H1 (cell line): ENCODE data around the gene KRTAP21-3. TPM values are rescaled to one million over a fixed set of nuclear protein-coding genes. Genes with fewer than 3 reads are reported as not detected.

Experiments
- CTCF ChIA-PET: fragments of 300-600 bp; sonication (Branson Sonifier 250); formaldehyde crosslinking; loops from one replicate; lab custom pipeline; 2021; ENCODE audit not compliant: partially characterized antibody; lab: Charles Lee
- POLR2A ChIA-PET: fragments of 300-600 bp; sonication (Branson Sonifier 250); formaldehyde crosslinking; loops from one replicate; lab custom pipeline; 2021; ENCODE audit warnings: inconsistent platforms; ENCODE audit not compliant: partially characterized antibody; lab: Charles Lee
- DNase-seq, 2 experiments: peaks; one replicate each; pipeline versions ENCODE4 v3.0.0 to v3.0.0-alpha.2; 2010 to 2022; ENCODE audit warnings: low spot score in 2 of 2, low read depth in 1 of 2, mixed read lengths in 1 of 2
- FAIRE-seq: peaks from 2 replicates; lab custom pipeline; 2011; peaks lifted over from hg19 to GRCh38; lab: Jason Lieb, UNC
- H2AFZ ChIP-seq: 2 replicates; pipeline ENCODE4 v1.8.1; 2012; ENCODE audit warnings: low read length, inconsistent platforms
- H2AK5ac ChIP-seq: 2 replicates; pipeline ENCODE4 v1.6.1; 2013; ENCODE audit warnings: low read depth, low read length
- H2BK120ac ChIP-seq: replicated peaks from 2 replicates; pipeline ENCODE3; 2013; ENCODE audit warnings: low read depth, low read length, inconsistent platforms
- H2BK12ac ChIP-seq: 2 replicates; pipeline ENCODE4 v1.6.1; 2013; ENCODE audit warnings: low read depth, low read length
- H2BK15ac ChIP-seq: 2 replicates; pipeline ENCODE4 v1.6.1; 2013; ENCODE audit warnings: low read length
- H2BK20ac ChIP-seq: 2 replicates; pipeline ENCODE4 v1.6.1; 2013; ENCODE audit warnings: low read length
- H2BK5ac ChIP-seq: 2 replicates; pipeline ENCODE4 v1.6.1; 2013; ENCODE audit warnings: low read depth, low read length
- H3K14ac ChIP-seq: 2 replicates; pipeline ENCODE4 v1.6.1; 2013; ENCODE audit warnings: inconsistent platforms; ENCODE audit not compliant: insufficient read length
- H3K18ac ChIP-seq: 2 replicates; pipeline ENCODE4 v1.6.1; 2013; ENCODE audit warnings: low read length; ENCODE audit errors: extremely low read depth
- H3K23ac ChIP-seq: 2 replicates; pipeline ENCODE4 v1.6.1; 2013; ENCODE audit warnings: inconsistent platforms; ENCODE audit not compliant: insufficient read length
- H3K23me2 ChIP-seq: 2 replicates; pipeline ENCODE4 v1.6.1; 2013; ENCODE audit warnings: low read depth, low read length
- H3K27ac ChIP-seq: 2 replicates; pipeline ENCODE4 v1.6.1; 2011; ENCODE audit warnings: low read depth, low read length, inconsistent platforms
- H3K27me3 ChIP-seq, 4 experiments: replicated peaks in 1 of 4; 1 replicate in 1 of 4; 2 replicates in 3 of 4; pipeline versions ENCODE4 v1.6.1 to v1.8.1; 2011 to 2013; ENCODE audit warnings: low read length in 3 of 4, mild to moderate bottlenecking in 3 of 4, inconsistent platforms in 2 of 4, mixed read lengths in 2 of 4, moderate library complexity in 1 of 4; ENCODE audit not compliant: control insufficient read depth in 3 of 4, insufficient read depth in 3 of 4; ENCODE audit errors: extremely low read depth in 1 of 4
- H3K36me3 ChIP-seq, 4 experiments: 2 replicates each; pipeline versions ENCODE4 v1.6.1 to v1.8.1; 2011 to 2013; ENCODE audit warnings: mild to moderate bottlenecking in 4 of 4, low read length in 3 of 4, moderate library complexity in 2 of 4, control low read depth in 1 of 4, inconsistent platforms in 1 of 4; ENCODE audit not compliant: insufficient read depth in 4 of 4, control insufficient read depth in 2 of 4
- H3K4ac ChIP-seq: replicated peaks from 2 replicates; pipeline ENCODE3; 2013; ENCODE audit warnings: low read length, low read depth, mixed read lengths, inconsistent platforms; ENCODE audit not compliant: insufficient read length
- H3K4me1 ChIP-seq, 4 experiments: replicated peaks in 1 of 4; 1 replicate in 1 of 4; 2 replicates in 3 of 4; pipeline versions ENCODE4 v1.6.1 to v1.8.1; 2011 to 2013; ENCODE audit warnings: low read length in 3 of 4, inconsistent platforms in 2 of 4, mixed read lengths in 1 of 4; ENCODE audit not compliant: insufficient read depth in 4 of 4, control insufficient read depth in 3 of 4
- H3K4me2 ChIP-seq, 2 experiments: 2 replicates each; pipeline versions ENCODE4 v1.6.1 to v1.8.1; 2011 to 2013; ENCODE audit warnings: low read depth in 2 of 2, low read length in 2 of 2, control low read depth in 1 of 2, inconsistent platforms in 1 of 2, mild to moderate bottlenecking in 1 of 2; ENCODE audit not compliant: insufficient read depth in 1 of 2
- H3K4me3 ChIP-seq, 4 experiments: fragments of 200-600, 300-600 bp in 1 of 4; sonication (generic), shearing (Covaris generic), sonication (Bioruptor Twin) in 1 of 4; 2 replicates each; pipeline versions ENCODE4 v1.5.1 to v1.8.1; 2011 to 2016; ENCODE audit warnings: low read length in 4 of 4, low read depth in 3 of 4, control low read depth in 2 of 4, inconsistent platforms in 2 of 4, mild to moderate bottlenecking in 2 of 4, mixed read lengths in 1 of 4, moderate library complexity in 1 of 4; ENCODE audit not compliant: insufficient read depth in 2 of 4; ENCODE audit errors: extremely low read depth in 1 of 4
- H3K56ac ChIP-seq: replicated peaks from 2 replicates; pipeline ENCODE3; 2013; ENCODE audit warnings: low read depth, mild to moderate bottlenecking, mixed read lengths, low read length, inconsistent platforms; ENCODE audit not compliant: insufficient read length
- H3K79me1 ChIP-seq: 2 replicates; pipeline ENCODE4 v1.6.1; 2013; ENCODE audit warnings: low read depth, low read length, control low read depth
- H3K79me2 ChIP-seq, 2 experiments: 2 replicates each; pipeline versions ENCODE4 v1.6.1 to v1.8.1; 2012 to 2013; ENCODE audit warnings: low read length in 2 of 2, mild to moderate bottlenecking in 2 of 2, inconsistent platforms in 1 of 2; ENCODE audit not compliant: insufficient read depth in 2 of 2, control insufficient read depth in 1 of 2
- H3K9ac ChIP-seq, 4 experiments: replicated peaks in 1 of 4; 1 replicate in 1 of 4; 2 replicates in 3 of 4; pipeline versions ENCODE4 v1.6.1 to v1.8.1; 2011 to 2013; ENCODE audit warnings: low read depth in 3 of 4, low read length in 3 of 4, control low read depth in 2 of 4, mild to moderate bottlenecking in 2 of 4, moderate library complexity in 2 of 4, inconsistent platforms in 1 of 4; ENCODE audit errors: extremely low read depth in 1 of 4
- H3K9me3 ChIP-seq, 2 experiments: 2 replicates each; pipeline versions ENCODE4 v1.6.1 to v1.8.1; 2012 to 2013; ENCODE audit warnings: mild to moderate bottlenecking in 2 of 2, moderate library complexity in 2 of 2, control low read depth in 1 of 2, inconsistent platforms in 1 of 2, low read depth in 1 of 2, low read length in 1 of 2, mixed read lengths in 1 of 2; ENCODE audit not compliant: insufficient read depth in 2 of 2
- H4K20me1 ChIP-seq, 2 experiments: replicated peaks in 1 of 2; 2 replicates each; pipeline versions ENCODE3 to v1.8.1; 2011 to 2013; ENCODE audit warnings: inconsistent platforms in 2 of 2, low read length in 2 of 2, mild to moderate bottlenecking in 1 of 2; ENCODE audit not compliant: insufficient read depth in 2 of 2, control insufficient read depth in 1 of 2
- H4K5ac ChIP-seq: 2 replicates; pipeline ENCODE4 v1.6.1; 2013; ENCODE audit warnings: low read length, low read depth, mixed read lengths, inconsistent platforms; ENCODE audit not compliant: insufficient read length
- H4K8ac ChIP-seq: 2 replicates; pipeline ENCODE4 v1.8.0; 2013; ENCODE audit warnings: mild to moderate bottlenecking, moderate library complexity, low read length, inconsistent platforms; ENCODE audit not compliant: insufficient read depth; ENCODE audit errors: extremely low read depth
- H4K91ac ChIP-seq: replicated peaks from 2 replicates; pipeline ENCODE3; 2013; ENCODE audit warnings: low read length, mixed read lengths, inconsistent platforms; ENCODE audit not compliant: insufficient read length
- BCL11A ChIP-seq, 2 experiments: IDR thresholded peaks; one replicate each; pipeline ENCODE4 v1.6.1; 2011; ENCODE audit warnings: low read depth in 2 of 2, low read length in 2 of 2, mild to moderate bottlenecking in 2 of 2
- GABPA ChIP-seq: IDR thresholded peaks from 2 replicates; pipeline ENCODE4 v1.6.1; 2011; ENCODE audit warnings: mild to moderate bottlenecking, low read length, moderate library complexity, borderline replicate concordance; ENCODE audit not compliant: insufficient read depth
- POLR2A ChIP-seq, 2 experiments: IDR thresholded peaks; 1 replicate in 1 of 2; 2 replicates in 1 of 2; pipeline ENCODE4 v1.6.1; 2011; ENCODE audit warnings: low read depth in 2 of 2, low read length in 2 of 2, mild to moderate bottlenecking in 2 of 2; ENCODE audit errors: control extremely low read depth in 1 of 2
- SIN3A ChIP-seq, 2 experiments: IDR thresholded peaks in 1 of 2; conservative IDR thresholded peaks in 1 of 2; 2 replicates each; pipeline ENCODE4 v1.6.1; 2011 to 2012; ENCODE audit warnings: low read length in 2 of 2, improper control_type of control experiment in 1 of 2, low read depth in 1 of 2, mild to moderate bottlenecking in 1 of 2
- TAF7 ChIP-seq: optimal IDR thresholded peaks from 2 replicates; pipeline ENCODE3; 2011; ENCODE audit warnings: low read depth, mild to moderate bottlenecking, inconsistent platforms, low read length, moderate library complexity, borderline replicate concordance
- WGBS, 2 experiments: shearing (Covaris generic) in 1 of 2; methylation state at CpG; one replicate each; pipeline versions ENCODE4 v1.1.6 to v1.1.7; 2013 to 2015; ENCODE audit warnings: low lambda C conversion rate in 2 of 2, mixed read lengths in 2 of 2, inconsistent platforms in 1 of 2, low coverage in 1 of 2, missing lambda C conversion rate in 1 of 2; ENCODE audit not compliant: insufficient replicate concordance in 2 of 2, insufficient coverage in 1 of 2, insufficient read length in 1 of 2; ENCODE audit errors: extremely low coverage in 1 of 2, missing lambda C conversion rate in 1 of 2; 5-methylcytosine and 5-hydroxymethylcytosine counted together
- polyA plus RNA-seq, 7 experiments: library from polyadenylated mRNA; depleted of rRNA in 3 of 7; stranded (reverse) in 5 of 7; unstranded in 2 of 7; fragments of >200 nt in 5 of 7; fragments of 200-250 nt in 2 of 7; gene quantifications; 1 replicate in 5 of 7; 2 replicates in 1 of 7; 4 replicates in 1 of 7; pipeline versions ENCODE4 v1.2.1 to v1.2.3, GENCODE V29; 2011 to 2013; ENCODE audit warnings: missing spikeins in 2 of 7, mixed read lengths in 2 of 7
- total RNA-seq: library from RNA; stranded (reverse); fragmentation: NEBNext Ultra II Directional; extraction: Animal tissue kit (Norgen Biotek cat#: 25700); gene quantifications from 2 replicates; pipeline ENCODE4 v1.2.1, GENCODE V29; 2021

The KRTAP21-3 gene
- total and polyA plus RNA-seq, 2 of the 8 experiments (the other 6 are each of a cell fraction or from before 2014, with no cell fraction given): not detected

DNA sequence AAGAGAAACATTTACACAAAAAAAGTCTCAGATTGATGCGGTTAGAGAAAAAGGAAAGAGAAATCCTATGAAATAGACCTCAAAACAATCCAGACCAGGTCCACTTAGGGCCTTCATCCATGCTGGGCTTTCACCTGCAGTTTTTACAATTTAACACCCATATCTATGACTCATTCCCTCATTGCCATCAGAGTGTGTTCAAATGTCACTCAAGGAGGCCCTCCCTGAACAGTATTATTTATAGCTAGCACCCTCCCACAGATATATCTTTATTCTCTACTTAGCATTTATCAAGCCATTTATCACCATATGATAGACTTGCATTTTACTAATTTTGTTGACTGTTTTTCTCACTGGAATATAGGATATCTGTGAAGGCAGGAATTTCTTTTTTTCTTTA lies 824 bp upstream of the KRTAP21-3 start:
- ChIA-PET CTCF (interaction anchor here (0.8 to 1.9 kb wide), 2 partner anchors 13 to 256 kb away, joined by 3 to 4 read pairs; no protein-coding TSS in a partner anchor), POLR2A (no interaction called here)
- Histone ChIP-seq H3K79me2 (no peaks in the 10 kb centered on the region), H3K4ac (no peak overlapping the region), H2BK20ac (no peak overlapping the region), H2BK5ac (no peak overlapping the region), H3K18ac (no peak overlapping the region), H2AFZ (no peak overlapping the region), H4K8ac (no peak overlapping the region), H3K36me3 (no peaks in the 10 kb centered on the region), H3K14ac (no peak overlapping the region), H4K91ac (no peak overlapping the region), H2BK120ac (no peak overlapping the region), H3K23ac (no peak overlapping the region), H3K4me3 (no peak overlapping the region), H3K4me2 (no peak overlapping the region), H4K20me1 (no peaks in the 10 kb centered on the region), H3K9ac (no peak overlapping the region)
- WGBS, 2 experiments: 100% methylated on average over 1 of the region's 1 CpG; no CpG with 5 or more reads in 1 of the 2 experiments
- no peak for FAIRE-seq
- DNase-seq: no peak
- TF ChIP-seq POLR2A (IDR thresholded peaks at IDR 0.05; ENCODE audit: control extremely low read depth in 1 of 2, low read depth in 2 of 2, low read length in 2 of 2): no peak
- no peak for TF ChIP-seq SIN3A (conservative IDR thresholded peaks at IDR 0.05 in 1 of 2, IDR thresholded peaks at IDR 0.05 in 1 of 2; ENCODE audit: low read depth in 1 of 2, low read length in 2 of 2)
- TF ChIP-seq TAF7: no peak
- TF ChIP-seq BCL11A (IDR thresholded peaks at IDR 0.05; ENCODE audit: low read depth in 2 of 2, low read length in 2 of 2): no peak
- no peak for TF ChIP-seq GABPA
- TF ChIP-seq, all 59 proteins: peak for 0
- no peak overlapping the region for H2BK15ac ChIP-seq
- H2BK12ac ChIP-seq: no peak overlapping the region
- no peaks in the 10 kb centered on the region for H3K79me1 ChIP-seq
- H4K5ac ChIP-seq: no peak overlapping the region
- H3K9me3 ChIP-seq: no peaks in the 10 kb centered on the region
- no peaks in the 10 kb centered on the region; the same call in 1 of the 2 replicates for H3K23me2 ChIP-seq
- H3K4me1 ChIP-seq: no peaks in the 10 kb centered on the region
- H3K56ac ChIP-seq: no peak overlapping the region
- H3K27me3 ChIP-seq: no peaks in the 10 kb centered on the region
- H3K27ac ChIP-seq: no peak overlapping the region
- no peak overlapping the region for H2AK5ac ChIP-seq
